GM12878 (cell line): ENCODE results near the gene CTSW. TPM values are rescaled to one million over a fixed set of nuclear protein-coding genes. Genes with fewer than 3 reads are reported as not detected.

Experiments used
- ATAC-seq: fragments of 200-7000 bp; cut with Tn5 transposase; 3 replicates; pipeline ENCODE4 v1.9.1; 2020; ENCODE audit warnings: mild to moderate bottlenecking, moderate library complexity
- BruUV-seq: library from RNA; stranded (reverse); fragments of 400-500 nt; replicated peaks from 2 replicates; lab custom pipeline; 2021; lab: Mats Ljungman, UMichigan
- CTCF ChIA-PET: fragments of 300-600 bp; sonication (Branson Sonifier 250); formaldehyde crosslinking; extraction: SDS; loops from one replicate; lab custom pipeline; 2021; ENCODE audit warnings: inconsistent platforms; lab: Yijun Ruan, JAX
- POLR2A ChIA-PET: fragments of 350-600 bp; formaldehyde crosslinking; extraction: SDS; loops from one replicate; lab custom pipeline; 2021; ENCODE audit warnings: inconsistent platforms; lab: Charles Lee
- RAD21 ChIA-PET: fragments of 300-600 bp; sonication (Branson Sonifier 250); formaldehyde crosslinking; loops from one replicate; lab custom pipeline; 2023; ENCODE audit warnings: antibody characterized with exemption; ENCODE audit not compliant: unreplicated experiment; lab: Charles Lee
- SMC1A ChIA-PET: fragments of 300-600 bp; sonication (Branson Sonifier 250); formaldehyde crosslinking; loops from one replicate; lab custom pipeline; 2023; ENCODE audit not compliant: unreplicated experiment, uncharacterized antibody; lab: Charles Lee
- DNase-seq: peaks from one replicate; pipeline ENCODE4 v3.0.0-alpha.2; 2011; ENCODE audit warnings: low read depth, low spot score
- FAIRE-seq: peaks from 3 replicates; lab custom pipeline; 2011; peaks lifted over from hg19 to GRCh38; lab: Jason Lieb, UNC
- H2AFZ ChIP-seq: 2 replicates; pipeline ENCODE4 v1.6.0; 2011; ENCODE audit warnings: low read depth, low read length, control low read depth; ENCODE audit not compliant: control insufficient read depth
- H3K27ac ChIP-seq: 2 replicates; pipeline ENCODE4 v1.5.1; 2011; ENCODE audit warnings: control low read depth; ENCODE audit not compliant: control insufficient read depth, insufficient read depth
- H3K27me3 ChIP-seq, 2 experiments: replicated peaks in 1 of 2; 2 replicates each; pipeline versions ENCODE4 v1.6.0 to v1.6.1; 2011; ENCODE audit warnings: low read length in 1 of 2; ENCODE audit not compliant: control insufficient read depth in 2 of 2, insufficient read depth in 2 of 2
- H3K36me3 ChIP-seq, 2 experiments: 2 replicates each; pipeline ENCODE4 v1.5.1; 2011; ENCODE audit warnings: low read length in 1 of 2; ENCODE audit not compliant: control insufficient read depth in 2 of 2, insufficient read depth in 2 of 2
- H3K4me1 ChIP-seq: 2 replicates; pipeline ENCODE4 v1.6.1; 2011; ENCODE audit warnings: mild to moderate bottlenecking, low read length, moderate library complexity, mixed read lengths; ENCODE audit not compliant: control insufficient read depth, insufficient read depth
- H3K4me2 ChIP-seq: 2 replicates; pipeline ENCODE4 v1.6.0; 2011; ENCODE audit warnings: control low read depth; ENCODE audit not compliant: control insufficient read depth, insufficient read depth
- H3K4me3 ChIP-seq: fragments of 200-600 bp; sonication (generic); 2 replicates; pipeline ENCODE4 v1.5.1; 2016
- H3K79me2 ChIP-seq: 2 replicates; pipeline ENCODE4 v1.6.0; 2011; ENCODE audit warnings: low read length; ENCODE audit not compliant: control insufficient read depth, insufficient read depth
- H3K9ac ChIP-seq: 2 replicates; pipeline ENCODE4 v1.8.0; 2011; ENCODE audit warnings: low read length, control low read depth, mixed read lengths; ENCODE audit not compliant: control insufficient read depth, insufficient read depth
- H3K9me3 ChIP-seq: replicated peaks from 3 replicates; pipeline ENCODE4 v1.5.1; 2011; ENCODE audit warnings: mild to moderate bottlenecking, low read length; ENCODE audit not compliant: control insufficient read depth, insufficient read depth
- H4K20me1 ChIP-seq: 2 replicates; pipeline ENCODE4 v1.6.0; 2011; ENCODE audit not compliant: control insufficient read depth, insufficient read depth
- ASH2L ChIP-seq: fragments of 300-600, 200-600 bp; sonication (generic); IDR thresholded peaks from 2 replicates; pipeline ENCODE4 v1.6.1; 2017; ENCODE audit warnings: low read depth, mild to moderate bottlenecking, borderline replicate concordance
- RB1 ChIP-seq: fragments of 450-650 bp; formaldehyde crosslinking; IDR thresholded peaks from 2 replicates; pipeline ENCODE4 v1.6.1; 2017; ENCODE audit warnings: mild to moderate bottlenecking, borderline replicate concordance
- SUZ12 ChIP-seq: fragments of 200-600 bp; sonication (generic); IDR thresholded peaks from one replicate; pipeline ENCODE4 v1.6.1; 2018; ENCODE audit warnings: antibody characterized with exemption, mild to moderate bottlenecking; ENCODE audit not compliant: unreplicated experiment
- TCF3 ChIP-seq: IDR thresholded peaks from 2 replicates; pipeline ENCODE4 v1.6.1; 2012; ENCODE audit warnings: low read depth, mild to moderate bottlenecking, low read length, borderline replicate concordance; ENCODE audit not compliant: insufficient read depth
- ZNF207 ChIP-seq: fragments of 450-650 bp; IDR thresholded peaks from 2 replicates; pipeline ENCODE4 v1.6.1; 2014; ENCODE audit warnings: antibody characterized with exemption, mild to moderate bottlenecking, borderline replicate concordance
- WGBS: methylation state at CpG from one replicate; pipeline ENCODE4 v1.1.6; 2016; ENCODE audit warnings: low lambda C conversion rate; ENCODE audit not compliant: insufficient replicate concordance, insufficient coverage; ENCODE audit errors: missing lambda C conversion rate; 5-methylcytosine and 5-hydroxymethylcytosine counted together
- in situ Hi-C: fragments of 300-500 bp; cut with MboI; formaldehyde crosslinking; loops from 9 replicates; pipeline ENCODE4 v1.14.3; 2018; ENCODE audit warnings: mixed read lengths
- intact Hi-C: fragments of 100-400 bp; cut with micrococcal nuclease; formaldehyde crosslinking; loops from one replicate; pipeline ENCODE4 v1.14.2; 2022; ENCODE audit not compliant: unreplicated experiment
- polyA plus RNA-seq, 11 experiments: library from polyadenylated mRNA; depleted of rRNA in 4 of 11; unstranded in 6 of 11; stranded (reverse) in 5 of 11; fragments of >200 nt; fragmentation: Nextera tagmentation in 4 of 11; fragmentation: Illumina TruSeq in 1 of 11; extraction: Ambion mirVana in 4 of 11; extraction: Trizol in 1 of 11; gene quantifications; 1 replicate in 1 of 11; 2 replicates in 10 of 11; pipeline versions ENCODE4 v1.2.1 to v1.2.3, GENCODE V29; 2011 to 2016; ENCODE audit warnings: inconsistent platforms in 2 of 11, missing spikeins in 2 of 11, low read depth in 1 of 11
- total RNA-seq, 4 experiments: library from RNA; depleted of rRNA in 3 of 4; stranded (reverse); fragments of >200 nt in 3 of 4; fragmentation: Illumina TruSeq in 1 of 4; extraction: Trizol in 1 of 4; gene quantifications; 2 replicates each; pipeline versions ENCODE4 v1.2.1 to v1.2.3, GENCODE V29; 2013 to 2021
- TF ChIP-seq, protein P1 (sequence below): IDR thresholded peaks from 2 replicates; pipeline ENCODE4 v1.6.1; 2012; ENCODE audit warnings: low read depth, low read length, improper control_type of control experiment

CTSW gene
- total and polyA plus RNA-seq, 10 of the 15 experiments (the other 5 are each of a cell fraction or from before 2014, with no cell fraction given) = 0.53 to 12.0 (median 1.7) TPM

DNA sequence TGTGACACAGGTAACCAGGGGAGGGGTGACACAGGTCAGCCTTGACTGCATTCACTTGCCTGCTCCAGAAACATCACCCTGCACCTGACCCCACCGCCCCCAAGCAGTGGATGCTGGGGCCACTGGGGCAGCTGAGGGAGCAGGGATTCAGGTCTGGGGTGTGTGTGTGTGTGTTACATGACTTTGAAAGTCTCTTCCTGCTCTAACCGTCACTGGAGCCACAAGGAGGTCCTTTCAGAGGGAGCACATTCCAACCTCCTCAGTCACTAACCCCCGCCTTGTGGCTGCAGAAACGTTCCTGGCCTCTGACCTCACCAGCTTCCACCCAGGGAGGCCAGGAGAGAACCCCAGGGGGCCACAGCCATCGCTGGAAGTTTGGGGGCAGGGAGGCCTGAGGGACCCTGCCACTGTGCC lies 23.4 kb downstream of the CTSW start:
- H3K9ac ChIP-seq = no peak overlapping the region
- H4K20me1 ChIP-seq = no peaks in the 10 kb centered on the region
- CTCF ChIA-PET = no interaction called here

DNA sequence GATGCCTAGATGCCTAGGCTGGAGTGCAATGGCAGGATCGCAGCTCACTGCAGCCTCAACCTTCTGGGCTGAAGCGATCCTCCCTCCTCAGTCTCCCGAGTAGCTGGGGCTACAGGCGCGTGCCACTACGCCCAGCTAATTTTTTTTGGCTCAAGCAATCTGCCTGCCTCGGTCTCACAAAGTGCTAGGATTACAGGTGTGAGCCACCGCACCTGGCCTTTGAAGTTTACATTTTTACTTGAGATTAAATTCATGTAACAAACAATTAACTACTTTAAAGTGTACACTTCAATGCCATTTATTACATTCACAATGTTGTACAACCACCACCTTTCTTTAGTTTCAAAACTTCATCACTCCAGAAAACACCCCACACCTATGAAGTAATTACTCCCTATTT lies 24.1 kb downstream of the CTSW start:
- CTCF ChIA-PET = no interaction called here
- FAIRE-seq = no peak
- Histone ChIP-seq H3K27me3 (no peaks in the 10 kb centered on the region; a peak in 1 of 4 replicates), H3K4me1 (no peaks in the 10 kb centered on the region), H4K20me1 (no peaks in the 10 kb centered on the region), H3K36me3 (no peaks in the 10 kb centered on the region)
- no TSS peak for BruUV-seq
- no peak for ATAC-seq
- in situ Hi-C loops = no loop called here
- no peak for TF ChIP-seq SUZ12
- TF ChIP-seq, protein P1, sequence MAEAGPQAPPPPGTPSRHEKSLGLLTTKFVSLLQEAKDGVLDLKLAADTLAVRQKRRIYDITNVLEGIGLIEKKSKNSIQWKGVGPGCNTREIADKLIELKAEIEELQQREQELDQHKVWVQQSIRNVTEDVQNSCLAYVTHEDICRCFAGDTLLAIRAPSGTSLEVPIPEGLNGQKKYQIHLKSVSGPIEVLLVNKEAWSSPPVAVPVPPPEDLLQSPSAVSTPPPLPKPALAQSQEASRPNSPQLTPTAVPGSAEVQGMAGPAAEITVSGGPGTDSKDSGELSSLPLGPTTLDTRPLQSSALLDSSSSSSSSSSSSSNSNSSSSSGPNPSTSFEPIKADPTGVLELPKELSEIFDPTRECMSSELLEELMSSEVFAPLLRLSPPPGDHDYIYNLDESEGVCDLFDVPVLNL = no peak
- no peak for TF ChIP-seq ZNF207
- TF ChIP-seq, all 136 proteins: peak for 0
- Histone ChIP-seq H3K4me2 (no peak overlapping the region), H2AFZ (no peak overlapping the region), H3K9ac (no peak overlapping the region), H3K4me3 (no peak overlapping the region), H3K9me3 (no peaks in the 10 kb centered on the region), H3K79me2 (peaks cover 5% of the 10 kb centered on the region), H3K27ac (no peak overlapping the region)
- no peak for DNase-seq
- RAD21 ChIA-PET = no interaction called here
- intact Hi-C loops = no loop called here
- POLR2A ChIA-PET = interaction anchor here (2.4 to 4.9 kb wide), 2 partner anchors 12 to 18 kb away, joined by 5 to 67 read pairs; partner anchors contain the start of genes CCDC85B and FIBP
- SMC1A ChIA-PET = interaction anchor here (0.6 kb wide), 1 partner anchor 9 kb away, joined by 3 read pairs; no protein-coding TSS in a partner anchor
- WGBS = 75% methylated on average over 8 of the region's 8 CpGs

More for the DNA sequence above, 23.4 kb downstream of the CTSW start:
- H3K27ac ChIP-seq = no peak overlapping the region
- no peaks in the 10 kb centered on the region for H3K9me3 ChIP-seq
- ATAC-seq (no peak), DNase-seq (no peak), FAIRE-seq (no peak)
- no TSS peak for BruUV-seq
- 22% methylated on average over 5 of the region's 5 CpGs for WGBS
- POLR2A ChIA-PET = interaction anchor here (2.4 to 4.9 kb wide), 2 partner anchors 12 to 18 kb away, joined by 5 to 67 read pairs; partner anchors contain the start of genes CCDC85B and FIBP
- no peak overlapping the region for H3K4me3 ChIP-seq
- SMC1A ChIA-PET = interaction anchor here (0.6 to 5.6 kb wide), 2 partner anchors 10 to 14 kb away, joined by 3 to 47 read pairs; partner anchors contain the start of genes CCDC85B and FIBP
- intact Hi-C loops = no loop called here
- RAD21 ChIA-PET = no interaction called here
- H3K36me3 ChIP-seq = no peaks in the 10 kb centered on the region
- no peaks in the 10 kb centered on the region for H3K4me1 ChIP-seq
- H3K27me3 ChIP-seq = no peaks in the 10 kb centered on the region; a peak in 1 of 4 replicates
- peaks cover 9% of the 10 kb centered on the region for H3K79me2 ChIP-seq
- H3K4me2 ChIP-seq = no peak overlapping the region
- TF ChIP-seq RB1 (no peak), ASH2L (no peak), TCF3 (no peak)
- H2AFZ ChIP-seq = no peak overlapping the region
- in situ Hi-C loops = no loop called here
